ENCODE results near the gene KCNQ1. TPM values are rescaled to one million over a fixed set of nuclear protein-coding genes. Genes with fewer than 3 reads are reported as not detected.

Gene KCNQ1
- total and polyA plus RNA-seq, 9 of the 15 experiments (the other 6 are each of a cell fraction or from before 2014, with no cell fraction given): 0.44 TPM; not detected in 8

DNA sequence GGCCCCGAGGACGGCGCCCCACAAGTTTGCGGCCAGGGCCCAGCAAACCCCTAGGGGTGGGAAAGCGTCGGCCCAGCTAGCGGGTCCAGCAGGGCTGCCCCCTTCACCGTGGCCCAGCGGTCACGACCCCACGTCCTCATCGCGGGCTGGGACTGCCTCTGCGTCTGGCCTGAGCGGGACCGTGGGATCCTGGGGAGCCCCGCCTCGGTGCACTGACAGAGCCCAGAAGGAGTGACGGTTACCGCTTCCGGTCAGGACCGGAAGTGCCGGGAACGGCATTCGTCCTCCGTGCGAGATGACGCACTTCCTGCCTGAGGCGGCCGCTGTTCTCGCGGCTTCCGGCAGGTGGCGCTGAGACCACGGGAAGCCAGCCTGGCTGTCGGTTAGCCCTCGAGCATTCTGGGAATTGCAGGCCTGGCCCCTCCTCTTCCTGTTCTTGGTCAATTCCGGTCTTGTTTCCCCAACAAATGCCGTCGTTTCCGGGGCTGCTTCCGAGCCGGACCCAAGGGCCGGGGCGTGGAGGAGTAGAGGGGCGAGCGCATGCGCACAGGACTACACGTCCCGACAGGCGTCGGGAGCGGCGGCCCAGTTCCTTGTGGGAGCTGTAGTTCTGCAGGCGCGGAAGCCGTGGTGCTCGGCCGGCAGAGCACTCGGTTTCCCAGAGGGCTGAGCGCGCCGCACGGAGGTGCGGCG is 44.6 kb upstream of the KCNQ1 start, which contains the start of gene TSSC4 (continued):
- TF ChIP-seq TFAM (CRISPR knock-in tag; conservative IDR thresholded peaks at IDR 0.05) (no peak), ZNF121 (CRISPR knock-in tag; conservative IDR thresholded peaks at IDR 0.05) (no peak), HDAC1 (IDR thresholded peaks at IDR 0.05) (peak in 1 of 2 experiments; percentile 67; a peak in 2 of 4 replicates), ZNF324 (CRISPR knock-in tag; IDR thresholded peaks at IDR 0.05) (0 out of 2 replicates have a peak, but pooled peaks have one; percentile 46), GATAD2B (IDR thresholded peaks at IDR 0.05; ENCODE audit: borderline replicate concordance) (peak; percentile 50; the same call in 1 of the 2 replicates), SIRT6 (IDR thresholded peaks at IDR 0.05; ENCODE audit: low read depth, low read length) (no peak), NR3C1 (CRISPR knock-in tag; IDR thresholded peaks at IDR 0.05) (no peak), GATA2 (CRISPR knock-in tag; IDR thresholded peaks at IDR 0.05) (no peak), RBM25 (IDR thresholded peaks at IDR 0.05; ENCODE audit: low read depth, low read length, severe bottlenecking) (no peak), FOS (IDR thresholded peaks at IDR 0.05; ENCODE audit: extremely low read depth, insufficient read length) (no peak), FOXA3 (CRISPR knock-in tag; conservative IDR thresholded peaks at IDR 0.05 in 1 of 2, IDR thresholded peaks at IDR 0.05 in 1 of 2) (no peak)
- TF ChIP-seq, protein P1, sequence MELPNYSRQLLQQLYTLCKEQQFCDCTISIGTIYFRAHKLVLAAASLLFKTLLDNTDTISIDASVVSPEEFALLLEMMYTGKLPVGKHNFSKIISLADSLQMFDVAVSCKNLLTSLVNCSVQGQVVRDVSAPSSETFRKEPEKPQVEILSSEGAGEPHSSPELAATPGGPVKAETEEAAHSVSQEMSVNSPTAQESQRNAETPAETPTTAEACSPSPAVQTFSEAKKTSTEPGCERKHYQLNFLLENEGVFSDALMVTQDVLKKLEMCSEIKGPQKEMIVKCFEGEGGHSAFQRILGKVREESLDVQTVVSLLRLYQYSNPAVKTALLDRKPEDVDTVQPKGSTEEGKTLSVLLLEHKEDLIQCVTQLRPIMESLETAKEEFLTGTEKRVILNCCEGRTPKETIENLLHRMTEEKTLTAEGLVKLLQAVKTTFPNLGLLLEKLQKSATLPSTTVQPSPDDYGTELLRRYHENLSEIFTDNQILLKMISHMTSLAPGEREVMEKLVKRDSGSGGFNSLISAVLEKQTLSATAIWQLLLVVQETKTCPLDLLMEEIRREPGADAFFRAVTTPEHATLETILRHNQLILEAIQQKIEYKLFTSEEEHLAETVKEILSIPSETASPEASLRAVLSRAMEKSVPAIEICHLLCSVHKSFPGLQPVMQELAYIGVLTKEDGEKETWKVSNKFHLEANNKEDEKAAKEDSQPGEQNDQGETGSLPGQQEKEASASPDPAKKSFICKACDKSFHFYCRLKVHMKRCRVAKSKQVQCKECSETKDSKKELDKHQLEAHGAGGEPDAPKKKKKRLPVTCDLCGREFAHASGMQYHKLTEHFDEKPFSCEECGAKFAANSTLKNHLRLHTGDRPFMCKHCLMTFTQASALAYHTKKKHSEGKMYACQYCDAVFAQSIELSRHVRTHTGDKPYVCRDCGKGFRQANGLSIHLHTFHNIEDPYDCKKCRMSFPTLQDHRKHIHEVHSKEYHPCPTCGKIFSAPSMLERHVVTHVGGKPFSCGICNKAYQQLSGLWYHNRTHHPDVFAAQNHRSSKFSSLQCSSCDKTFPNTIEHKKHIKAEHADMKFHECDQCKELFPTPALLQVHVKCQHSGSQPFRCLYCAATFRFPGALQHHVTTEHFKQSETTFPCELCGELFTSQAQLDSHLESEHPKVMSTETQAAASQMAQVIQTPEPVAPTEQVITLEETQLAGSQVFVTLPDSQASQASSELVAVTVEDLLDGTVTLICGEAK (IDR thresholded peaks at IDR 0.05): peak; percentile 100
- TF ChIP-seq, protein P1 (CRISPR knock-in tag; IDR thresholded peaks at IDR 0.05): no peak
- TF ChIP-seq, protein P2, sequence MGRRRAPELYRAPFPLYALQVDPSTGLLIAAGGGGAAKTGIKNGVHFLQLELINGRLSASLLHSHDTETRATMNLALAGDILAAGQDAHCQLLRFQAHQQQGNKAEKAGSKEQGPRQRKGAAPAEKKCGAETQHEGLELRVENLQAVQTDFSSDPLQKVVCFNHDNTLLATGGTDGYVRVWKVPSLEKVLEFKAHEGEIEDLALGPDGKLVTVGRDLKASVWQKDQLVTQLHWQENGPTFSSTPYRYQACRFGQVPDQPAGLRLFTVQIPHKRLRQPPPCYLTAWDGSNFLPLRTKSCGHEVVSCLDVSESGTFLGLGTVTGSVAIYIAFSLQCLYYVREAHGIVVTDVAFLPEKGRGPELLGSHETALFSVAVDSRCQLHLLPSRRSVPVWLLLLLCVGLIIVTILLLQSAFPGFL (CRISPR knock-in tag; IDR thresholded peaks at IDR 0.05): no peak
- TF ChIP-seq, protein P3, sequence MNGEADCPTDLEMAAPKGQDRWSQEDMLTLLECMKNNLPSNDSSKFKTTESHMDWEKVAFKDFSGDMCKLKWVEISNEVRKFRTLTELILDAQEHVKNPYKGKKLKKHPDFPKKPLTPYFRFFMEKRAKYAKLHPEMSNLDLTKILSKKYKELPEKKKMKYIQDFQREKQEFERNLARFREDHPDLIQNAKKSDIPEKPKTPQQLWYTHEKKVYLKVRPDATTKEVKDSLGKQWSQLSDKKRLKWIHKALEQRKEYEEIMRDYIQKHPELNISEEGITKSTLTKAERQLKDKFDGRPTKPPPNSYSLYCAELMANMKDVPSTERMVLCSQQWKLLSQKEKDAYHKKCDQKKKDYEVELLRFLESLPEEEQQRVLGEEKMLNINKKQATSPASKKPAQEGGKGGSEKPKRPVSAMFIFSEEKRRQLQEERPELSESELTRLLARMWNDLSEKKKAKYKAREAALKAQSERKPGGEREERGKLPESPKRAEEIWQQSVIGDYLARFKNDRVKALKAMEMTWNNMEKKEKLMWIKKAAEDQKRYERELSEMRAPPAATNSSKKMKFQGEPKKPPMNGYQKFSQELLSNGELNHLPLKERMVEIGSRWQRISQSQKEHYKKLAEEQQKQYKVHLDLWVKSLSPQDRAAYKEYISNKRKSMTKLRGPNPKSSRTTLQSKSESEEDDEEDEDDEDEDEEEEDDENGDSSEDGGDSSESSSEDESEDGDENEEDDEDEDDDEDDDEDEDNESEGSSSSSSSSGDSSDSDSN (IDR thresholded peaks at IDR 0.05; ENCODE audit: borderline replicate concordance in 1 of 2, low read depth in 2 of 2, low read length in 2 of 2): peak; percentile 40 to 70; a peak in 1 of 4 replicates
